Liver (tissue), 3 donors: Measurements from ENCODE around the gene FREY1.

ENCODE experiments used
- ATF3 ChIP-seq: IDR thresholded peaks from 2 replicates; pipeline ENCODE4 v1.6.1; 2016; ENCODE audit warnings: antibody characterized with exemption
- CTCF ChIP-seq: fragments of 150-350 bp; IDR thresholded peaks from 2 replicates; pipeline ENCODE4 v1.5.1; 2017; ENCODE audit warnings: improper control_type of control experiment, low read depth, low read length; ENCODE audit not compliant: missing input control
- GABPA ChIP-seq, 2 donors: IDR thresholded peaks in 1 of 2; conservative IDR thresholded peaks in 1 of 2; 2 replicates each; pipeline ENCODE4 v1.6.1; 2016; ENCODE audit warnings: antibody characterized with exemption in 2 of 2, mild to moderate bottlenecking in 1 of 2, moderate library complexity in 1 of 2
- TAF1 ChIP-seq: conservative IDR thresholded peaks from 2 replicates; pipeline ENCODE4 v1.6.1; 2016; ENCODE audit warnings: antibody characterized with exemption, mild to moderate bottlenecking
- YY1 ChIP-seq: IDR thresholded peaks from 2 replicates; pipeline ENCODE4 v1.6.1; 2016; ENCODE audit warnings: antibody characterized with exemption, mild to moderate bottlenecking
- TF ChIP-seq, protein P1 (sequence below): IDR thresholded peaks from 2 replicates; pipeline ENCODE4 v1.6.1; 2016; ENCODE audit warnings: antibody characterized with exemption
- donor health status: healthy.
- donor health status: healthy.

- TF ChIP-seq CTCF (no peak), GABPA (IDR thresholded peaks at IDR 0.05 in 1 of 2, conservative IDR thresholded peaks at IDR 0.05 in 1 of 2) (no peak), TAF1 (no peak), ATF3 (no peak), YY1 (no peak)
- TF ChIP-seq, protein P1, sequence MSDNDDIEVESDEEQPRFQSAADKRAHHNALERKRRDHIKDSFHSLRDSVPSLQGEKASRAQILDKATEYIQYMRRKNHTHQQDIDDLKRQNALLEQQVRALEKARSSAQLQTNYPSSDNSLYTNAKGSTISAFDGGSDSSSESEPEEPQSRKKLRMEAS = no peak
These were observed 24.7 kb upstream of the FREY1 start for GRCh38 chr11:45931739-45932138.
